Measurements from ENCODE around the gene DEGS2. TPM values are rescaled to one million over a fixed set of nuclear protein-coding genes. Genes with fewer than 3 reads are reported as not detected.
A peak's percentile ranks its signal among the peaks of the same experiment; 100 is the strongest.

The DEGS2 gene
- total and polyA plus RNA-seq, 2 of the 13 experiments (the other 11 are each of a cell fraction or from before 2014, with no cell fraction given) = 0.09 TPM

- TF ChIP-seq ZMAT3 (CRISPR knock-in tag; conservative IDR thresholded peaks at IDR 0.05) = peak; percentile 93; the same call in 1 of the 2 replicates
- TF ChIP-seq MIER3 (CRISPR knock-in tag; IDR thresholded peaks at IDR 0.05; ENCODE audit: borderline replicate concordance) = 0 out of 2 replicates have a peak, but pooled peaks have one; percentile 51
- peak; percentile 76; the same call in 1 of the 2 replicates for TF ChIP-seq ZNF709 (CRISPR knock-in tag; IDR thresholded peaks at IDR 0.05)
- TF ChIP-seq TFAP4 (IDR thresholded peaks at IDR 0.05; ENCODE audit: borderline replicate concordance, low read depth) = no peak; the same call in 1 of the 2 replicates
- no peak for TF ChIP-seq ZNF549 (CRISPR knock-in tag; IDR thresholded peaks at IDR 0.05)
- no peak for TF ChIP-seq ZFP62 (CRISPR knock-in tag; IDR thresholded peaks at IDR 0.05)
- TF ChIP-seq MAX (IDR thresholded peaks at IDR 0.05) = peak; percentile 74
- TF ChIP-seq ZFP41 (CRISPR knock-in tag; IDR thresholded peaks at IDR 0.05; ENCODE audit: borderline replicate concordance) = peak; percentile 21; the same call in 1 of the 2 replicates
- TF ChIP-seq KLF6 (CRISPR knock-in tag; IDR thresholded peaks at IDR 0.05) = no peak
- peak; percentile 89 for TF ChIP-seq PHF21A (CRISPR knock-in tag; IDR thresholded peaks at IDR 0.05)
- TF ChIP-seq E2F5 (CRISPR knock-in tag; conservative IDR thresholded peaks at IDR 0.05) = no peak
- TF ChIP-seq ZNF770 (CRISPR knock-in tag; IDR thresholded peaks at IDR 0.05) = peak; percentile 68; the same call in 1 of the 2 replicates
- 0 out of 2 replicates have a peak, but pooled peaks have one; percentile 21 for TF ChIP-seq ZNF724P (CRISPR knock-in tag; IDR thresholded peaks at IDR 0.05; ENCODE audit: borderline replicate concordance)
- no peak for TF ChIP-seq GMEB2 (CRISPR knock-in tag; IDR thresholded peaks at IDR 0.05; ENCODE audit: low read depth)
- peak; percentile 82; the same call in 1 of the 2 replicates for TF ChIP-seq IRF9 (CRISPR knock-in tag; IDR thresholded peaks at IDR 0.05; ENCODE audit: borderline replicate concordance)
- peak; percentile 98 for TF ChIP-seq ZNF18 (CRISPR knock-in tag; IDR thresholded peaks at IDR 0.05; ENCODE audit: insufficient replicate concordance)
- peak; percentile 89; the same call in 1 of the 2 replicates for TF ChIP-seq ZNF280B (CRISPR knock-in tag; IDR thresholded peaks at IDR 0.05; ENCODE audit: borderline replicate concordance)
Observed at GRCh38 chr14:100144996-100145646, 14.3 kb downstream of the DEGS2 start (continued).

Measured in HepG2 (cell line).